NCI-H2227 treated with DMSO at 0.1 percent for 48 hours (cell line): ENCODE measurements around the gene LRBA.

Experiments
- DNase-seq: peaks from one replicate; lab custom pipeline; 2025; lab: John Stamatoyannopoulos, UW

Gene LRBA

GRCh38 chr4:150321113-150321512 is 694.0 kb downstream of the LRBA start:
- no peak for DNase-seq

GRCh38 chr4:150318971-150319370 is 696.1 kb downstream of the LRBA start:
- no peak for DNase-seq

GRCh38 chr4:150318527-150318926 is 696.6 kb downstream of the LRBA start:
- no peak for DNase-seq

- DNase-seq, result no peak
Measured at GRCh38 chr4:150316332-150317205, 698.5 kb downstream of the LRBA start.

- no peak for DNase-seq
Measured at GRCh38 chr4:150315691-150316090, 699.4 kb downstream of the LRBA start.

GRCh38 chr4:150315175-150315574 is 699.9 kb downstream of the LRBA start:
- DNase-seq, result no peak

- DNase-seq, result no peak
Measured at GRCh38 chr4:150314031-150314430, 701.1 kb downstream of the LRBA start.

- DNase-seq, result no peak
Measured at GRCh38 chr4:150310159-150310895, 704.8 kb downstream of the LRBA start.

GRCh38 chr4:150308824-150309472 is 706.1 kb downstream of the LRBA start:
- DNase-seq, result no peak

- no peak for DNase-seq
Measured at GRCh38 chr4:150306719-150307118, 708.4 kb downstream of the LRBA start.

GRCh38 chr4:150305995-150306394 is 709.1 kb downstream of the LRBA start:
- no peak for DNase-seq

- DNase-seq, result no peak
Measured at GRCh38 chr4:150302553-150302952, 712.5 kb downstream of the LRBA start.

GRCh38 chr4:150299816-150300215 is 715.3 kb downstream of the LRBA start:
- DNase-seq, result no peak

- DNase-seq, result no peak
Measured at GRCh38 chr4:150297861-150298474, 717.1 kb downstream of the LRBA start.

- DNase-seq, result no peak
Measured at GRCh38 chr4:150289881-150290280, 725.2 kb downstream of the LRBA start.

- DNase-seq, result no peak
Measured at GRCh38 chr4:150289198-150289597, 725.9 kb downstream of the LRBA start.

- no peak for DNase-seq
Measured at GRCh38 chr4:150286656-150287055, 728.4 kb downstream of the LRBA start.

GRCh38 chr4:150283689-150284088 is 731.4 kb downstream of the LRBA start:
- no peak for DNase-seq

- no peak for DNase-seq
Measured at GRCh38 chr4:150280975-150281374, 734.1 kb downstream of the LRBA start.

- no peak for DNase-seq
Measured at GRCh38 chr4:150280081-150280895, 734.8 kb downstream of the LRBA start.

GRCh38 chr4:150278206-150278605 is 736.9 kb downstream of the LRBA start:
- no peak for DNase-seq
